HG03025 (cell line): Measurements from ENCODE around the gene SCN5A.

Source experiments
- ATAC-seq: cut with Tn5 transposase; IDR thresholded peaks from one replicate; pipeline ENCODE4 v1.9.1; 2021; ENCODE audit warnings: mild to moderate bottlenecking, moderate library complexity; ENCODE audit not compliant: unreplicated experiment, low FRiP score

Gene SCN5A

DNA sequence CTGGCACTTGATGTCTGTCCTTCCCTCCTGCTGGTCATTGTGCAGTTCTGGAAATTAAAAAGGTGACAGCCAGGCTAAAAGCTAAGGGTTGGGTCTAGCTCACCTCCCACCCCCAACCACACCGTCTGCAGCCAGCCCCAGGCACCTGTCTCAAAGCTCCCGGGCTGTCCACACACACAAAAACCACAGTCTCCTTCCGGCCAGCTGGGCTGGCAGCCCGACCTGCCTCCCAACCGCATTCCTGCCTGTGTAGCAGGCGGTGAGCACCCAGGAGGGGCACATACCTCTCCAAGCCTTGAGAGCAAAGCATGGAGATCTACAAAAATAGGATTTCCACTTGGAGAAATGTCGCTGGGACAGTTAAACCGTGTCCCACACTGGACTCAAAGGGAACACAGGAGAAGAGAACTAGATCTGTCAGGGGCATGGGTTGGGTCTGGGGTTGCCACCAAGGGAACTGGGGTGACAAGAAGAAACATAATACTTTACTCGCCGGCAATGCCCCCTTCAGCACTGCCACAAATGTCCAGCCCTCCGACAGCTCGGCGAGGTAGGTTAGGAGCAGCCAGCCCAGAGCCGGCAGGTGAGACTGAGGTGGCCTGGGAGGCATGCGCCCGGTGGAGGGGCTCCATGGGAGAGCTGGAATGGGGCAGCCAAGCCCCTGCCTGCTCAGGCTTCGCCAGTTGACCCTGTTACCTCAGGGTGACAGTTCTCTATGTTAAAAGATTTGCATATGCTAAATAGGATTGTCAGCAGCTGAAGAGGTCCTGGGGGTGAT is 101.1 kb downstream of the SCN5A start:
- no peak for ATAC-seq

DNA sequence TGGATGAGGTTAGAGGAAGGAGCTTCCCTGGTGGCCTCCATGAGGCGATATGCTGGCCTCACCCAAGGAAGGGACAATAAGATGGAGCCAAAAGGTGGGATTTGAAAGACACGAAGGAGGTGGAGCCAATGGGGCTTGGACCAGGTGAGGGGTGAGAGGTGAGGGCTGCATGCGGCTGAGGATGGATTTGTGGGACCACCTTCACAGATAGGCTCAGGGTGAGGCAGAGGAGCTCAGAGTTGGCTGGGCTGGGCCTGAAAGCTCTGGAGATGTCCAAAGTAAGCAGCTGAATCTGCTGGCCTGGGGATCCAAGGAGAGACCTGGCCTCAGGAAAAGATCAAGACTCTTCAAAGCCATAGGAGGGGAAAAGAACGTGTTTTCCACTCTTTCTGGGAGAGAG is 103.5 kb downstream of the SCN5A start:
- ATAC-seq = no peak

DNA sequence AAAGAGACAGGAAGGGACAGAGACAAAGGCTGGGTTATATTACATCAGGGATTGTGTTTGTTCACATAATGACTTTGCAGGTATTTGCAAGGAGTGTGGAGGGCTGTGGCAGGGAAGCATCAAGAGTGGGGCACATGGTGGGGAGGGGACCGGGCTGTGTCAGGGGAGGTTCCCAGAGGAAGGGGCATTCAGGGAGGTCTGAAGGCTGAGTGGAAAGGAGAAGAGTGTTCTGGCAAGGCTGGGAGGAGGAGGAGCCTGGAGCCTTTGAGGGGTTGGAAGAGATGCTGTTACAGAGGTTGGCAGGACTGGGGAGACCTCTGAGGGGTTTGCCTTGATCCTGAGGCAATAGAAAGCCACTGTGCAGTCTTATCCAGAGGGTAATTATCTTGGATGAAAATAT is 103.9 kb downstream of the SCN5A start:
- ATAC-seq = no peak

DNA sequence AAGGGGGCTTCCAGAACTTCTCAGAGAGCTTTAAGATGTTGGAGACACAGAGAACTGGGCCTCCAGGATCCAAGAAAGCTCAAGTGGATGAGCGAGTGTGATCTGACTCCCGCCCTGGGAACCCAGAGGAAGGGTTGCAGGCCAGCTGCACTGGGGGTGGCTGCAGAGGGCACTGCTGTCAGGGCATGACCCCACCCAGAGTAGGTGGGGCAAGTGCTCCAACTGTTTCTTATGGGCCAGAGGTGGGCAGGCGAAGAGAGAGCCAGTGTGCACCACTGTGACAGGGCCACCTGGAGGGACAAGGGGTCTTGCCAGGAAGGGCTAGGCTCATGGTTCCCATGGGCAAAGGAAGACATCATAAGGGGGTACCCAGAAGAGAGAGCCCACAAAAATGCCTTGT is 104.6 kb downstream of the SCN5A start:
- ATAC-seq = no peak

DNA sequence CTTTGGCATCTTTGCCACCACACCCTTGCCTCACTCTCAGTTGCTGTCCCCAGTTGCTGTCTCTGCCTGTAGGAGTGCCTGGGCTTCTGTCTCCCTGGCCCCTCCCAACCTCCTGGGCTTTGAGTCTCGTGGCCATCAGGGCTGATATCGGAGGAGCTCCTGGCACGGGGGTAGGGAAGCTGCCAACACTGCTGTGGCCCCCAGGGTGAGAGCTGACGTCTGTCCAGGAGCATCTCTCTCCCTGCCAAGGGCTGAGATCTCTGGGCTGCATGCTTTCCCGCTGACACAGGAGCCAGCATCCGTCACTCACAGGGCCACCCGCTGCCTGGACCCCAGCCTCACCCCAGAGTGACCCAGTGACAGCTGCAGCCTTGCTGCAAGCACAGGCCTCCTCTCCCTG is 105.9 kb downstream of the SCN5A start:
- ATAC-seq = no peak

DNA sequence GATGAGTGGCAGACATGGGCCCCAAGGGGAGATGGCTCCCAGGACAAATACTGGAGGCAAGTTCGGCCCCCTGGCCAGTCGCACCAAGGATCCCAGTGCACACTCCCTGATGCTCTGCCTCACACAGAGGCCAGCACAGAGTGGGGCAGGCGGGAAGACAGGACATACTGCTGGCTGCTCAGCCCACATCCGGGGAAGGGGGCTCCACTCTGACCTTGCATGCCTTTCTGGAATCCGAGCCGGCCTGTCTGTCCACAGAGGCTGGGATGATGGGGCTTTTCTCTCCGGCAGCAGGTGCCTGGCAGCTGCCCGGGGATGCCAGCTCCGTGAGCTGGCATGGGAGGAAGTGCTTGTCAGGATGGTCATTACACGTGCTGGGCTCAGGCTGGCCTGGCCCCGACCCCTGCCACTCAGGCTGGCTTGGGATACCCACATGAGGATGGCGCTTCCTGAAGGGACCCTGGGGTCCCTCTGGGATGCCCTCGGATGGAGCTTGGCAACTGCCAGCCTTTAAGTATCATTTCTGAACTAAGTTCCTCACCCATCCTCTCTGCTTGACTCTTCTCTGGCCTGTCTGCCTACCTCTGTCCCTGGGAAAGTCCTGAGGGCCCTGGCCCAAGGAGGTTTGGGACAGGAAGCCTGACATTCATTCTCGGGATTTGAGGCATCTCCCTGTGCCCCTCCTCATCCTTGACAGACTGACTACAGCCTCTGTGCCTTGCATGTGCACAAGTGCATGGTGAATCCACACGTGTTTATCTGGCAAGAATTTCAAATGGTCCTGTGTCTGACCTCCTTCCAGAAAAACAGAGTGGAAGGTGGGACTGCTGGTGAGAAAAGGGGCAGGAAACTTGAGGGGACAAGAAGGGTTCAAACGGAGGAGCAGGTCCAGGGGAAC is 106.8 kb downstream of the SCN5A start:
- ATAC-seq = no peak

DNA sequence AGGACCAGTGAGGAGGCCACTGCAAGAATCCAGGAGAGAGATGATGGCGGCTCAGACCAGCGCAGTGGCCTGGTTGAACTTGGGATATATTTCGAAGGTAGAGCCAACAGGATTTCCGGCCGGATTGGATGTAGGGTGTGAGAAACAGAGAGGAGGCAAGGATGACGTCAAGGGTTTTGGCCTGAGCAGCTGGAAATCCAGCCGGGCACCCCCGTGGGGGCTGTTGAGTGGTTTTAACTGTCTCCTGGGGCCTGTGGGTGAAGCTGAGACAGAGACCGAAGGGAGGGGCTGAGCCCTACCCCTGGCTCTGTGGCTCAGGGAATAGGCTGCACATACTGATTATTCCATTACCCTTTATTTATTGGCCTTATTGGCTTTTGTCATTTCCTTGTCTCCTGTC is 107.7 kb downstream of the SCN5A start:
- ATAC-seq = no peak

DNA sequence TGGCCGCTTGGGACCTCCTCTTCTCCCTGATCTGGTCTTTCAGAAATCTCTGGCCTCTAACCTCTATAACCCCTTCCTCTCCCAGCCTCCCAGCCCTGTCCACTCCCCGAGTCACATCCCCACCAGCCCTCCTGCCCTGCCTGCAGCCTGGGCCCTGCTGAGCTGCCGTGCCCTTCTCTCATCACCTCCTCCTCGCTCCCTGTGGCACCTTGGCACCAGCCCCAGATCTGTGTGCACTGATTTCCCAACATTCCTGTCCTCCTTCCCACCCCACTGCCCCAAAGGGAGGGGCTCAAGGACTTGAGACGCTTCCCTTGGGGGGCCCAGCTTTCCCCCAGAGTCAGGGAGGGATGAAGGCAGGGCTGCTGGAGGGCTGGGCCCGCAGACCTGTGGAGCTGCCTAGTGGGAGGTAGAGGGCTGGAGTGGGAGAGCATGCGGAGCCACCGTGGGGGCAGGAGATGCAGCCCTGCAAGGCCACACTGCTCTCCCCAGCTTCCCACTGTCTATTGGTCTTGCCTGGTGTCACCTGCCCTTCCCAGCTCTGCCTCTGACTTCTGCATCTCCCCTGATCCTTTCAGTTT is 110.6 kb downstream of the SCN5A start:
- ATAC-seq = no peak

DNA sequence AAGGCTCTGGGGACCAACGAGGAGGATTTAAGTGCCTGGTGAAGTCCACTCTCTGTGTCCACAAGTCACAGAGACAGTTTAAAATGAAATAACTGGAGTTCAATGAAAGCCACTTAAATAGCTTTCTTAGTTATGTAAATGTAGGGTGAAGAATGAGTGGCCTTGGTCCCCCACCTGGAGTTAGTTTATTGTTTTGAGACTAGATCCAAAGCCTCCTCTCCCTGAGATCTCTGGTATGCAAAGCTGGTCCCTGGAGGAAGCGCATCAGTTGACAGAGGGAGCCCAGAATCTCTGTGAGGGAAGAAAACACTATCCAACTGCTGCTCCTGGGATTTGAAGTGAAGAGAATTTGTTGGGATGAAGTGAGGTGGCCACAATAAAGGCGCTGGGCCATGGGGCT is 112.8 kb downstream of the SCN5A start:
- ATAC-seq = no peak

DNA sequence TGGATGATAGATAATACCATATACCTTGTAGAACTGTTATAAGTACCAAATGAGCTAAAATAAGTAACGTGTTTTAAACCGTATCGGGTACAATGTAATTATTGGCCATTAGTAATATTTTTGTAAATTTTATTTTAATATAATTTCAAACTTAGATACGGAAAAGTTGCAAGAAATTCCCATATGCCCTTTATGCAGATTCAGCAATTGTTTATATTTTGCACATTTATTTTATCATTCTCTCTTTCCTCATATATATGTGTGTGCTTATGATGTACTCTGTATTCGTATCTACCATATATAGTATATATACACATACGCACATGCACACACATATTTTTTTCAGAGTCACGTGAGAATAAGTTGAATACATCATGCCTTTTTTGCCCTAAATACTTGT is 114.9 kb downstream of the SCN5A start:
- ATAC-seq = no peak

DNA sequence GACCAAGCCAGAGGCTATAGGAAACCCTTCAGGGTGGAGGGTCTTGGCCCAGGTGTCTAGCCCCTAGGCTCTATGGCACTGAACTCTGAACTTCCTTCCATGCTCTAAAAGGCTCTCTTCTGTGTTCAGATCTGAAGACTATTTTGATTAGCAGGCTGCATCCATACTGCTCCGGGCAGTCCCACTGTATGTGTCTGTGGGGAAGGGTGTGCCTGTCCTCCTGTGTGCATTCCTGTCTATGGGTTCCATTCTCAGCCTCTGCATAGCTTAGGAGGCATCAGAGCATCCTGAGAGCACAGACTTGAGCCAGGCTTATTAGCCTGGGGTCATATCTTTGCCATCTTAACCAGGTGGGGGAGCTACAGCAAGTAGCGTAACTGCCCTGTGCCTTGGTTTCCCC is 115.3 kb downstream of the SCN5A start:
- no peak for ATAC-seq

DNA sequence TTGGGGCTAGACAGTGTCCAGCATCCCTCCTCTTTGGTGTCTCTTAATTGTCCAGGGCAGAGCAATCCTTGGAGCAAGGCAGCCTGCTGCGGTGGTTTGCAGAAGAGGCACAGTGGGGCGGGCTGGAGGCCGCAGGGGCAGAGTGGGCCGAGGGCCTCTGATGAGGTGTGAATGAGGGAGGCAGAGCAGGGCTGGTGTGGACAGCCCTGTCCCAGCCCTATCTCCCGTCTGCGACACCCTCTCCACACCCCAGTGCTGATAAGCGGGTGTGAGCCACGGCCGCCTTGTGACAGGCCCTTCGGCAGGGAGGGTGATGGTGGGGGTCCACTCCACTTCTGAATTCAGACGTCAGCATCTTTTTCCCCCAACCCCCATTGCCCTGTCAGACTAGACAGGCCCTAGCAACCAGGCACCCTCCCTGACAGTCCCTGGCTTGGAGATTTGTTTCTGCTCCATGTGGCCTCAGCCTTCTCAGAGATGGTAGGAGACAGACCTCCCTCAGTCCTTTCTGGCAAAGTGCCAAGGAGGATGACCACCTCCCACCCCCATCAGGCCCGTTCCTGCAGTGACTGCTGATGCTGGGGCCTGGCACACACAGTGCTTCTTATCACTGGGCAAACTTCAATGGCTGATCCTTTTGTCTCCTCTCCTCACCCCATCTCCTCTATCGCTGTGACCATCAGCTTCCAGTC is 116.1 kb downstream of the SCN5A start:
- ATAC-seq = no peak

DNA sequence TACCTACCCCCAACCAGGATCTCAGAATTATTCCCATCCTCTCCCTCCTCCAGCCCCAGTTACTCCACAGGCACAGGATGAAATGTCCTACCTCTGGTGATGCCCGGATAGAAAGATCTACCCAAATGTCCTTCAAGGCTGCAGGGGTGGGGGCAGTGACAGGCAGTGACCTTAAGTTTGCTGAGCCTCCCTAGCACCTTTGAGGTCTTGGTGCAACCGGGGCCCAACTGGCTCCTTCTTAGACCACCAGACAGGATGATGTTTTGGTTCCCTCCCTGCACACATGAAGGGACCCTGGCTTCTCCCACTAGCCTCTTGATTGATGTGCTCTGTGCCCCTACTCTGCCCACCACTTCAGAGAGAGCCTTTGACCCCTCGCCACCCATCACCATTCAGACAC is 117.0 kb downstream of the SCN5A start:
- no peak for ATAC-seq

DNA sequence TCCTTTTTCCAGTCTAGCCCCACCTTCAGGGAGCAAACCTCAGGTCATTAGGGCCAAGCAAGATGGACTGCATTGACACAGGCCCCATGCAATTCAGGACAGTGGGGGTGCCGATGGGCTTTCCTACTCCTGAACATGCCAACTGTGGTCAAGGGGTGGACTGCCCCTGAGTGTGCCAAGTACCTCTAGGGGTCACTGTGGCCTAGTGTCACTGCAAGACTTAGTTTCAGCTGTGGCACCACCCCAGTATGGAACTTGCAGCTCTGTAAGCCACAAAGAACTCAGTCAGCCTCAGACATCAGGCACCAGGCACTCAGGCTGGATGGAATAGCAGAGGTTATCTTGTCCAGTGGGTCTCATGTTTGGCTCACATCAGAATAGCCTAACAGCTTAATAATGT is 121.0 kb downstream of the SCN5A start:
- ATAC-seq = no peak

DNA sequence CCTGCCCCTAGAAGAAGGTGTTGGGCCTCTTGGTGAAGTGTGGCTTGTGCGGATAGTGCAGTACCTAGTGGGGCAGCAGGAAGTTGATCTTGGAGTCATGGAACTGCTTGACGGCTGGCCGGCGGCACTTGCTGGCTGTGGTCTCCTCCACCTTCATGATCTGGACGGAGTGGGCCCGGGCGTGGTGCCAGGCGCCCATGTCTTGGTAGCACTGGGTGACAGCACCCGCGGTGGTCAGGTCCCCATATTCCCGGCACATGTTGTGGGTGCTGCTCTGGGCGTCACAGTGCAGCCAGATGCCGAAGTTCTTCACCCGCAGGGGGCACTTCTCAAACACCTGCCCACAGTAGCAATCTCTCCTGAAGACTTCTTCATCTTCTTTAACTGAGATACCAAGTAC is 122.7 kb downstream of the SCN5A start:
- ATAC-seq = no peak

DNA sequence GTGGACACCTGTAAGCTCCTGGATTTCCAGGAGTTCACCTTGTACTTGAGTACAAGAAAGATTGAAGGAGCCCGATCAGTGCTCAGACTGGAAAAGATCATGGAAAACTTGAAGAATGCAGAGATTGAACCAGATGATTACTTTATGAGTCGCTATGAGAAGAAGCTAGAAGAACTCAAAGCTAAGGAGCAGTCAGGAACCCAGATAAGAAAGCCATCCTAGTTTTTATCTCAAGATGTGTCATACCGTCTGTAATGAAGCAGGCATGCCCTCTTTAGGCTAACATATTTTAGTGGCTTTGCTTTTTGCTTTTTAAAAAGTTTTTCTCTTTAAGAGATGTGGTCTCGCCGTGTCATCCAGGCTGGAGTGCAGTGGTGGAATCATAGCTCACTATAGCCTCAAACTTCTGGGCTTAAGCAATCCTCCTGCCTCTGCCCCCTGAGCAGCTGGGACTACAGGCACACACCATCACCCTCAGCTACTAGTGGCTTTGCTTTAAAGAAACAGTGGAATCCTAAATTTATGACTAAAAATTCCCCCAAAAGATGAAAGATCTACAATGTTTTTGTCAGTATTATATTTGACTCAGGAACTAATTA is 125.2 kb downstream of the SCN5A start:
- no peak for ATAC-seq

DNA sequence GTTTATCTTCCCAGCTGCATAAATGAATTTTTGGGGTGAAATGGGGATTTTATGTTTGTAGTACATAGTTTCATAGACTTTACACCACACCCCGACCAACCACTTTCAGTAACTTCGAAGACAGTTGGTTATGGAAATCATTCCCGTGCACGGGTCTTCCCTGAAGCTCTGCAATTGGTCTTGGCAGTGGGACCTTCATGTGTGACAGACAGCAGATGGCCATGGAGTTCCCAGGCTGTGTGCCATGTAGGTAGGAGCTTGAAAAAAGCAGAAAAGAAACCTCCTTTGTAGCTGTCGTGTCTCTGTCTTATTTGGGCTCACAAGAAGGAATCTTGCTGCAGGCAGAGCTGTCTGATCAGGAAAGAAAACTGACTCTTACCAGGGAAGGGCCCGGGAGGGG is 127.5 kb downstream of the SCN5A start:
- no peak for ATAC-seq

DNA sequence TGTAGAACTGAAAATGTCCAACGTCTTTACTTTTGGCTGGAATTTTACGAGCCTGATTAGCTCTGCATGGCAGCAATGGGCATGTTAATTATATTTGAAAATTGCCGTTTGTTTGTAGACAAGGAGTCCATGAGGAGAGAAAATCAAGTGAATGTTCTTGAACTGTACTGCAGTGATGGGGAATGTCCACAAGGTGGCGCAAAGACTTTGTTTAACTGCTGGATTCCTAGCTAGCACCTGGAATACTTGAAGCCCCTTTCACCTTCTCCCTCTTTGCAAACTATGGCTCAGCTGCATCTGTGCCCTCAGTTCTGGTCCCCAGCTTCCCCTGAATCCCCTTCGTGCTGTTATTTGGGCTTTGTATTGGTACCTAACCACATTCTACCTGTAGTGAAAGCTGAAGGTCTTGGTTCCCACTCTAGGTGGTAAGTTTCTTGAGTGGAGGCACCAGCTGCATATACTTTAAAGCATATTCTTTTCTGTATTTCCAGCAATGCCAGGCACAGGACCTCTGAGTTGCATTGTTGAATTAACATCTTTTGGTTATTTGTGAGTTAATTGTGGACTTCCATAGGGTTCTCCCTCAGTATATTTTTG is 128.0 kb downstream of the SCN5A start:
- no peak for ATAC-seq

DNA sequence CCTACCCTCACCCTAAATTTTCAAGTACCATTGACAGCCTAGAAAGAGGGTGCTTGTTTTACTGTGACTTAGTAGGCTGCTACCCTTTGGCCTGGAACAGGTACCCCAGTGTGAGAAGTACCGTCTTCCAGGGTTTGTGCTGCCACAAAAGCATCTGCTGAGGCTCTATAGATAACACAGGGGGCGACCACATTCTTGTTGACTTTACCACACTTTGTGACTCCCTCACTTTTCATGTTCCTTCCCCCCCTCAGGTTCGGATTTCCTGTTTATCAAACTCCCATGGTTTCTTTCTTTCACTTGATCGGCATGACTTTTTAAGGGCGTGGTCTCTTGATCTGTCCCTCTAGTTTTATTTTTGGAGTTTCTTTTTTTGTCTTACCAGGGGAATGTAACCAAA is 129.8 kb downstream of the SCN5A start:
- ATAC-seq = no peak

DNA sequence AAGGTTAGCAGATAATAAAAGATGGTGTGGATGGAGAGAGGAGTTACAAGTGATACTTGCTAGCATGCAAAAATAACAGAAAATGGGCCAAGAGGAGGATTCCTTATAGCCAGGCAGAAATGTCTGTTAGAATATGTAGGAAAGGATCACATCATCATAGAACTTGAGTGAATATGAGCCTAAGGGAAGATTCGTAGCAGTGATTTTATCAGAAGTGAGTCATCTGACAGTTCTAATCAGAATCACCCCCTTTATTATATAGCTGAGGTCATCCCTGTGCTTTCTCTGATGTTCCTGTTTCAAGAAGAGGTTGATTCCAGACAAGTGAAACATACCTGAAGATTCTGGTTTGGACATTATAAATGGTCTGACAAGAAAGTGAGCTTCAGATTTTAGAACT is 130.5 kb downstream of the SCN5A start:
- ATAC-seq = no peak
